Measurements from ENCODE around the gene CEP57L1.

DNA sequence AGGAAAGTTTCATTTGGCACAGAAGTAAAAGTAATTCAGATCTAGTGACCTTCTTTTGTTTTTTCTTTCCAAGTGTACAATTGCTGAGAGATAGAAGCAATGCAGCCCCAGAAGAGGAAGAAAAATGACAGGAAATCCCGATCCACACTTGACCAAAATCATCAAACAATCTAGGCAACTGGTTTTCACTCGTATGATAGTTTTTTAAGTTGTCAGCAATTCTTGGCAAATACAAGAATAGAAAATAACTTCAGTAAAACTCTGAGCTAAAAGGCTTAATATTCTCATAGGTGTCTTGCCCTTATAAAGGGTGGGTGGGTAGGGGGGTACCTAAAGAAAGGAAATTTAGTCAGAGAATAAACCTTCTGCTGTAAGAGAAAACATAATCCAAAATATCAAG, 36.7 kb upstream of the CEP57L1 start:
- TF ChIP-seq POLR2AphosphoS5 (IDR thresholded peaks at IDR 0.05; ENCODE audit: low read depth) (no peak), CTCF (conservative IDR thresholded peaks at IDR 0.05; ENCODE audit: low read depth in 2 of 2) (no peak)

Data from GM23338 (cell line).